ENCODE data around the gene LRMDA. TPM values are rescaled to one million over a fixed set of nuclear protein-coding genes. Genes with fewer than 3 reads are reported as not detected.

The LRMDA gene
- total RNA-seq, 2 experiments from 2014 or later: not detected

DNA sequence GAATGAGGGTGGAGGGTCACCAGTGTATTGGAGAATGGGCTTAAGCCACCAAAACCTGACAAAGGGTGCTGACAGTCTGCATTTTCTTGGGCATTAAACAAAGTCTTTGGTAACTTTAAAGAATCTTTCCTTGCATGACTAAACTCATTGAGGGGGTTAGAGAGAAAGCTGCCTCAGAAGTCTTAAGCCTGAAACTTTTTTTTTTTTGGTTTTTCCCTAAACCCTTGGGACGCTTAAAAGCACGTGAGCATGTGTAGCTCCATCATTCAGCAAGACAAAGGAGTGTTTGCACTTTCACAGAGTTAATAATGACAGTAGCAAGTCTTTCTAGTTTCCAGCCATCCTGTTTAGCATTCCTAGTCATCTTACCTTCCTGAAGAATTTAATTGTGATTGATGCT, 110.7 kb downstream of the LRMDA start:
- no peak for DNase-seq (ENCODE audit: low spot score)
- Histone ChIP-seq H3K79me2 (ENCODE audit: insufficient read depth, low read depth, low read length) (no peaks in the 10 kb centered on the region), H3K27ac (ENCODE audit: low read depth, low read length, poor library complexity, severe bottlenecking) (no peak overlapping the region), H4K20me1 (ENCODE audit: insufficient read depth, low read length) (no peaks in the 10 kb centered on the region), H3K4me2 (ENCODE audit: low read length) (no peak overlapping the region), H3K36me3 (ENCODE audit: insufficient read depth, low read length) (no peaks in the 10 kb centered on the region), H3K4me3 (ENCODE audit: low read depth, low read length, poor library complexity, severe bottlenecking) (no peak overlapping the region), H2AFZ (ENCODE audit: low read length) (no peak overlapping the region), H3K9me2 (ENCODE audit: insufficient read depth, low read length) (no peaks in the 10 kb centered on the region), H3K9me3 (ENCODE audit: low read length) (no peaks in the 10 kb centered on the region), H3K4me1 (ENCODE audit: insufficient read depth, low read length, poor library complexity, severe bottlenecking) (no peaks in the 10 kb centered on the region)
- TF ChIP-seq EZH2phosphoT487 (IDR thresholded peaks at IDR 0.05; ENCODE audit: borderline replicate concordance, low read depth, low read length): no peak
- TF ChIP-seq, protein P1, sequence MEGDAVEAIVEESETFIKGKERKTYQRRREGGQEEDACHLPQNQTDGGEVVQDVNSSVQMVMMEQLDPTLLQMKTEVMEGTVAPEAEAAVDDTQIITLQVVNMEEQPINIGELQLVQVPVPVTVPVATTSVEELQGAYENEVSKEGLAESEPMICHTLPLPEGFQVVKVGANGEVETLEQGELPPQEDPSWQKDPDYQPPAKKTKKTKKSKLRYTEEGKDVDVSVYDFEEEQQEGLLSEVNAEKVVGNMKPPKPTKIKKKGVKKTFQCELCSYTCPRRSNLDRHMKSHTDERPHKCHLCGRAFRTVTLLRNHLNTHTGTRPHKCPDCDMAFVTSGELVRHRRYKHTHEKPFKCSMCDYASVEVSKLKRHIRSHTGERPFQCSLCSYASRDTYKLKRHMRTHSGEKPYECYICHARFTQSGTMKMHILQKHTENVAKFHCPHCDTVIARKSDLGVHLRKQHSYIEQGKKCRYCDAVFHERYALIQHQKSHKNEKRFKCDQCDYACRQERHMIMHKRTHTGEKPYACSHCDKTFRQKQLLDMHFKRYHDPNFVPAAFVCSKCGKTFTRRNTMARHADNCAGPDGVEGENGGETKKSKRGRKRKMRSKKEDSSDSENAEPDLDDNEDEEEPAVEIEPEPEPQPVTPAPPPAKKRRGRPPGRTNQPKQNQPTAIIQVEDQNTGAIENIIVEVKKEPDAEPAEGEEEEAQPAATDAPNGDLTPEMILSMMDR (conservative IDR thresholded peaks at IDR 0.05; ENCODE audit: low read length): no peak
- BruUV-seq (replicated peaks): no TSS peak
- ChIA-PET CTCF (ENCODE audit: unreplicated experiment) (no interaction called here), POLR2A (no interaction called here)
- intact Hi-C loops (cut with micrococcal nuclease; ENCODE audit: unreplicated experiment): no loop called here

DNA sequence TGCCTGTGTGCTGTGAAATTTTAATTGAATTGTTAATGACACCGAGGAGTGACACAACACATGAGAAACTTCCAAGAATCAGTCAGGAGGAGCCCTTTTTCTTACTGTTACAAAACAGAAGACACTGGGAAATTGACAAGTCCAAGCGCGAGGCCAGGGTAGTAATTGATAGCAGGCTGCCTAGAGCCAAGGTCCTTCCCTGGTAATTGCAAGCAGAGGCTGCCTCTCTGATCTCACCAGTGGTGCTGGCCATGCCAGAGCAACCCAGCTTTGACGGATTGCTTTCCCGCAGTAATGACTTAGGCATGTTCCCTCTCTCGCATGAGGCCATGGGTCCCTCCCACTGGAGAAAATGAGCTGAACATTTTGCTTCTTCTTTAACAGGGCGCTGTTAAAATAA, 111.5 kb downstream of the LRMDA start:
- no peak overlapping the region for H3K4me3 ChIP-seq (ENCODE audit: low read depth, low read length, poor library complexity, severe bottlenecking)
- no peaks in the 10 kb centered on the region for H3K9me2 ChIP-seq (ENCODE audit: insufficient read depth, low read length)
- CTCF ChIA-PET (ENCODE audit: unreplicated experiment): no interaction called here
- no peaks in the 10 kb centered on the region for H3K36me3 ChIP-seq (ENCODE audit: insufficient read depth, low read length)
- no peak for DNase-seq (ENCODE audit: low spot score)
- intact Hi-C loops (cut with micrococcal nuclease; ENCODE audit: unreplicated experiment): no loop called here
- no peaks in the 10 kb centered on the region for H4K20me1 ChIP-seq (ENCODE audit: insufficient read depth, low read length)
- no peak overlapping the region for H3K4me2 ChIP-seq (ENCODE audit: low read length)
- no TSS peak for BruUV-seq (replicated peaks)
- TF ChIP-seq, protein P1 (conservative IDR thresholded peaks at IDR 0.05; ENCODE audit: low read length): no peak
- TF ChIP-seq EZH2phosphoT487 (IDR thresholded peaks at IDR 0.05; ENCODE audit: borderline replicate concordance, low read depth, low read length): no peak
- POLR2A ChIA-PET: no interaction called here
- no peaks in the 10 kb centered on the region for H3K9me3 ChIP-seq (ENCODE audit: low read length)
- H2AFZ ChIP-seq (ENCODE audit: low read length): no peak overlapping the region
- H3K4me1 ChIP-seq (ENCODE audit: insufficient read depth, low read length, poor library complexity, severe bottlenecking): no peaks in the 10 kb centered on the region
- H3K27ac ChIP-seq (ENCODE audit: low read depth, low read length, poor library complexity, severe bottlenecking): no peak overlapping the region
- no peaks in the 10 kb centered on the region for H3K79me2 ChIP-seq (ENCODE audit: insufficient read depth, low read depth, low read length)

DNA sequence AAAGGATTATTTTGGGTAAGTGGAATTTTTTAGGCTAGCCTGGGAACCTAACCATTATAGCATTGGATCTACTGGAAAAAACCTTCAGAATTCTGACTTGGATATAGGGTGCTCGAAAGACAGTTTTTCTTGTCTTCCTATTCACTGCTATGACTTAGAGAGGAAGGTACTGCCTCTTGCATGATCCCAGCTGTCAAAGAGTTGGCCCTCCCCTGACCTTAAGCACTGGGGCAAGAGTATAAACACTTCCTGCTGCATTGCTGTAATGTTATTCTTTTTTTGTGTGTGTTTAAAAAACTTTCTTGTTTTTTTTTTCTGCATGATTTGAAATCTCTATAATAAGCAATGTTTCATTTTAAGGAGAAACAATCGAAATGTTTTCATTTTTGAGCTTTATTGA, 113.0 kb downstream of the LRMDA start:
- Histone ChIP-seq H3K36me3 (ENCODE audit: insufficient read depth, low read length) (no peaks in the 10 kb centered on the region), H3K9me2 (ENCODE audit: insufficient read depth, low read length) (no peaks in the 10 kb centered on the region), H3K9me3 (ENCODE audit: low read length) (no peaks in the 10 kb centered on the region), H3K4me1 (ENCODE audit: insufficient read depth, low read length, poor library complexity, severe bottlenecking) (no peaks in the 10 kb centered on the region), H4K20me1 (ENCODE audit: insufficient read depth, low read length) (no peaks in the 10 kb centered on the region), H3K4me2 (ENCODE audit: low read length) (no peak overlapping the region), H3K4me3 (ENCODE audit: low read depth, low read length, poor library complexity, severe bottlenecking) (no peak overlapping the region), H3K27ac (ENCODE audit: low read depth, low read length, poor library complexity, severe bottlenecking) (no peak overlapping the region), H3K79me2 (ENCODE audit: insufficient read depth, low read depth, low read length) (no peaks in the 10 kb centered on the region), H2AFZ (ENCODE audit: low read length) (no peak overlapping the region)
- CTCF ChIA-PET (ENCODE audit: unreplicated experiment): no interaction called here
- no peak for DNase-seq (ENCODE audit: low spot score)
- TF ChIP-seq EZH2phosphoT487 (IDR thresholded peaks at IDR 0.05; ENCODE audit: borderline replicate concordance, low read depth, low read length): no peak
- TF ChIP-seq, protein P1 (conservative IDR thresholded peaks at IDR 0.05; ENCODE audit: low read length): no peak
- intact Hi-C loops (cut with micrococcal nuclease; ENCODE audit: unreplicated experiment): no loop called here
- no TSS peak for BruUV-seq (replicated peaks)
- POLR2A ChIA-PET: interaction anchor here (0.6 kb wide), 1 partner anchor 842 kb away, joined by 3 read pairs; no protein-coding TSS in a partner anchor

Data from OCI-LY7 (cell line).